IMR-90 (cell line): Measurements from ENCODE around the gene HLA-E.
"Not testable (repeated sequence)": the region's sequence is repeated elsewhere in the genome, so short reads cannot be mapped to it uniquely, and the experiment has no call there.

Experiments used
- BHLHE40 ChIP-seq: fragments of 150-350 bp; IDR thresholded peaks from 2 replicates; pipeline ENCODE4 v1.6.1; 2016; ENCODE audit warnings: mild to moderate bottlenecking, low read depth, low read length
- MXI1 ChIP-seq: IDR thresholded peaks from 2 replicates; pipeline ENCODE4 v1.6.1; 2012; ENCODE audit warnings: low read depth, mild to moderate bottlenecking, low read length, moderate library complexity, borderline replicate concordance
- POLR2A ChIP-seq: IDR thresholded peaks from 2 replicates; pipeline ENCODE4 v1.6.1; 2012; ENCODE audit warnings: mild to moderate bottlenecking, low read depth, low read length
- RAD21 ChIP-seq: IDR thresholded peaks from 2 replicates; pipeline ENCODE4 v1.6.1; 2012; ENCODE audit warnings: low read length, improper control_type of control experiment
- RCOR1 ChIP-seq: IDR thresholded peaks from 2 replicates; pipeline ENCODE4 v1.6.1; 2012; ENCODE audit warnings: mild to moderate bottlenecking, low read length, improper control_type of control experiment; ENCODE audit not compliant: insufficient replicate concordance
- SMC3 ChIP-seq: fragments of 150-350 bp; IDR thresholded peaks from 2 replicates; pipeline ENCODE4 v1.6.1; 2016; ENCODE audit warnings: low read depth, mild to moderate bottlenecking, antibody characterized with exemption, low read length, moderate library complexity
- TF ChIP-seq, protein P1 (sequence below): conservative IDR thresholded peaks from 2 replicates; pipeline ENCODE4 v1.5.1; 2012; ENCODE audit warnings: mild to moderate bottlenecking, low read depth, low read length, improper control_type of control experiment

DNA sequence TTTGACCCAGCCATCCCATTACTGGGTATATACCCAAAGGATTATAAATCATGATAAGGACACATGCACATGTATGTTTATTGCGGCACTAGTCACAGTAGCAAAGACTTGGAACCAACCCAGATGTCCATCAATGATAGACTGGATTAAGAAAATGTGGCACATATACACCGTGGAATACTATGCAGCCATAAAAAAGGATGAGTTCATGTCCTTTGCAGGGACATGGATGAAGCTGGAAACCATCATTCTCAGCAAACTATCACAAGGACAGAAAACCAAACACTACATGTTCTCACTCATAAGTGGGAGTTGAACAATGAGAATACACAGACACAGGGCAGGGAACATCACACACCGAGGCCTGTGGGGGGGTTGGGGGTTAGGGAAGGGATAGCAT, 37.1 kb downstream of the HLA-E start:
- TF ChIP-seq, protein P1, sequence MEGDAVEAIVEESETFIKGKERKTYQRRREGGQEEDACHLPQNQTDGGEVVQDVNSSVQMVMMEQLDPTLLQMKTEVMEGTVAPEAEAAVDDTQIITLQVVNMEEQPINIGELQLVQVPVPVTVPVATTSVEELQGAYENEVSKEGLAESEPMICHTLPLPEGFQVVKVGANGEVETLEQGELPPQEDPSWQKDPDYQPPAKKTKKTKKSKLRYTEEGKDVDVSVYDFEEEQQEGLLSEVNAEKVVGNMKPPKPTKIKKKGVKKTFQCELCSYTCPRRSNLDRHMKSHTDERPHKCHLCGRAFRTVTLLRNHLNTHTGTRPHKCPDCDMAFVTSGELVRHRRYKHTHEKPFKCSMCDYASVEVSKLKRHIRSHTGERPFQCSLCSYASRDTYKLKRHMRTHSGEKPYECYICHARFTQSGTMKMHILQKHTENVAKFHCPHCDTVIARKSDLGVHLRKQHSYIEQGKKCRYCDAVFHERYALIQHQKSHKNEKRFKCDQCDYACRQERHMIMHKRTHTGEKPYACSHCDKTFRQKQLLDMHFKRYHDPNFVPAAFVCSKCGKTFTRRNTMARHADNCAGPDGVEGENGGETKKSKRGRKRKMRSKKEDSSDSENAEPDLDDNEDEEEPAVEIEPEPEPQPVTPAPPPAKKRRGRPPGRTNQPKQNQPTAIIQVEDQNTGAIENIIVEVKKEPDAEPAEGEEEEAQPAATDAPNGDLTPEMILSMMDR = not testable (repeated sequence)
- not testable (repeated sequence) for TF ChIP-seq POLR2A, BHLHE40, RCOR1, SMC3, RAD21, MXI1
